HCT116 (cell line): Measurements from ENCODE around the gene NEURL3. TPM values are rescaled to one million over a fixed set of nuclear protein-coding genes. Genes with fewer than 3 reads are reported as not detected.

ENCODE experiments used
- ATAC-seq: fragments of 200-7000 bp; cut with Tn5 transposase; 2 replicates; pipeline ENCODE4 v1.9.1; 2020; ENCODE audit warnings: mild to moderate bottlenecking, moderate library complexity
- BruUV-seq: library from RNA; stranded (reverse); fragments of 400-500 nt; replicated peaks from 2 replicates; lab custom pipeline; 2021; lab: Mats Ljungman, UMichigan
- CTCF ChIA-PET: fragments of 300-600 bp; sonication (Branson Sonifier 250); formaldehyde crosslinking; loops from one replicate; lab custom pipeline; 2021; ENCODE audit warnings: antibody characterized with exemption; lab: Charles Lee
- POLR2A ChIA-PET: fragments of 300-600, 350-600 bp; sonication (Branson Sonifier 250); formaldehyde crosslinking; loops from one replicate; lab custom pipeline; 2021; ENCODE audit warnings: antibody characterized with exemption; lab: Charles Lee
- RAD21 ChIA-PET, 2 experiments: fragments of 300-600 bp; sonication (Branson Sonifier 250); formaldehyde crosslinking; loops; one replicate each; lab custom pipeline; 2023; ENCODE audit warnings: low total read pairs in 2 of 2; ENCODE audit not compliant: uncharacterized antibody in 2 of 2, unreplicated experiment in 2 of 2, low non-redundant PET in 1 of 2; lab: Charles Lee
- DNase-seq: peaks from one replicate; pipeline ENCODE4 v3.0.0-alpha.2; 2010; ENCODE audit warnings: low read depth, low spot score
- H2AFZ ChIP-seq: fragments of 200-600 bp; shearing (Covaris generic), sonication (generic); 2 replicates; pipeline ENCODE4 v1.6.1; 2017; ENCODE audit warnings: low read depth, mixed run types, mixed read lengths, antibody characterized with exemption, low read length; ENCODE audit not compliant: poor library complexity, severe bottlenecking
- H3K27ac ChIP-seq: 2 replicates; pipeline ENCODE4 v1.5.1; 2012; ENCODE audit warnings: low read depth, low read length
- H3K27me3 ChIP-seq: fragments of 200-600 bp; sonication (generic); 2 replicates; pipeline ENCODE4 v1.6.1; 2016; ENCODE audit warnings: mixed run types, low read length, mixed read lengths; ENCODE audit not compliant: insufficient read depth
- H3K36me3 ChIP-seq, 2 experiments: fragments of 200-500 bp in 1 of 2; fragments of 200-600 bp in 1 of 2; sonication (Bioruptor generic) in 1 of 2; sonication (generic) in 1 of 2; 2 replicates each; pipeline versions ENCODE4 v1.5.1 to v1.6.1; 2014 to 2016; ENCODE audit warnings: low read length in 2 of 2, inconsistent platforms in 1 of 2, mixed read lengths in 1 of 2, mixed run types in 1 of 2; ENCODE audit not compliant: insufficient read depth in 2 of 2, control insufficient read depth in 1 of 2
- H3K4me1 ChIP-seq, 2 experiments: fragments of 200-600 bp in 1 of 2; sonication (generic) in 1 of 2; 2 replicates each; pipeline versions ENCODE4 v1.5.1 to v1.6.1; 2012 to 2017; ENCODE audit warnings: low read length in 2 of 2, inconsistent platforms in 1 of 2, mild to moderate bottlenecking in 1 of 2, mixed read lengths in 1 of 2, mixed run types in 1 of 2, moderate library complexity in 1 of 2; ENCODE audit not compliant: insufficient read depth in 2 of 2, control insufficient read depth in 1 of 2
- H3K4me2 ChIP-seq: fragments of 200-600 bp; sonication (generic); 2 replicates; pipeline ENCODE4 v1.6.1; 2017; ENCODE audit warnings: mixed run types, low read length, mixed read lengths
- H3K4me3 ChIP-seq, 2 experiments: fragments of 200-600 bp in 1 of 2; sonication (generic) in 1 of 2; replicated peaks in 1 of 2; 2 replicates each; pipeline ENCODE4 v1.5.1; 2011 to 2016; ENCODE audit warnings: low read length in 2 of 2, control low read depth in 1 of 2, low read depth in 1 of 2, mild to moderate bottlenecking in 1 of 2, mixed read lengths in 1 of 2, mixed run types in 1 of 2
- H3K79me2 ChIP-seq: fragments of 200-600 bp; sonication (generic); 2 replicates; pipeline ENCODE4 v1.6.1; 2017; ENCODE audit warnings: mild to moderate bottlenecking, mixed run types, low read length, moderate library complexity, mixed read lengths; ENCODE audit not compliant: insufficient read depth
- H3K9ac ChIP-seq: fragments of 200-600 bp; sonication (generic); 2 replicates; pipeline ENCODE4 v1.6.1; 2016; ENCODE audit warnings: low read length, mixed read lengths
- H3K9me2 ChIP-seq: fragments of 200-600 bp; sonication (generic), shearing (Covaris generic); 2 replicates; pipeline ENCODE4 v1.6.1; 2017; ENCODE audit warnings: mixed run types, mild to moderate bottlenecking, moderate library complexity; ENCODE audit not compliant: insufficient read depth
- H3K9me3 ChIP-seq, 2 experiments: fragments of 200-500 bp in 1 of 2; fragments of 200-600 bp in 1 of 2; sonication (Bioruptor generic) in 1 of 2; sonication (generic) in 1 of 2; 2 replicates each; pipeline ENCODE4 v1.6.1; 2014 to 2017; ENCODE audit warnings: low read length in 2 of 2, mixed read lengths in 2 of 2, inconsistent platforms in 1 of 2, low read depth in 1 of 2, mild to moderate bottlenecking in 1 of 2, mixed run types in 1 of 2, moderate library complexity in 1 of 2; ENCODE audit not compliant: control insufficient read depth in 1 of 2, insufficient read depth in 1 of 2
- H4K20me1 ChIP-seq: fragments of 200-600 bp; sonication (generic), shearing (Covaris generic); 2 replicates; pipeline ENCODE4 v1.6.1; 2017; ENCODE audit warnings: mixed run types, mild to moderate bottlenecking, moderate library complexity; ENCODE audit not compliant: insufficient read depth
- CTCF ChIP-seq, 3 experiments: fragments of 200-600 bp in 1 of 3; sonication (generic) in 1 of 3; IDR thresholded peaks in 2 of 3; conservative IDR thresholded peaks in 1 of 3; 2 replicates each; pipeline ENCODE4 v1.5.1; 2012 to 2017; ENCODE audit warnings: low read depth in 2 of 3, low read length in 2 of 3, antibody characterized with exemption in 1 of 3, borderline replicate concordance in 1 of 3, control low read depth in 1 of 3, mild to moderate bottlenecking in 1 of 3, mixed read lengths in 1 of 3, mixed run types in 1 of 3, moderate library complexity in 1 of 3; ENCODE audit not compliant: insufficient read depth in 1 of 3
- FOSL1 ChIP-seq: IDR thresholded peaks from 2 replicates; pipeline ENCODE4 v1.6.1; 2012; ENCODE audit warnings: low read depth
- JUND ChIP-seq: IDR thresholded peaks from 2 replicates; pipeline ENCODE4 v1.6.1; 2012
- POLR2A ChIP-seq: IDR thresholded peaks from 2 replicates; pipeline ENCODE4 v1.7.0; 2011; ENCODE audit warnings: borderline replicate concordance; ENCODE audit not compliant: insufficient read depth, insufficient read length; ENCODE audit errors: extremely low read depth
- POLR2AphosphoS5 ChIP-seq: IDR thresholded peaks from 2 replicates; pipeline ENCODE4 v1.6.1; 2011; ENCODE audit warnings: mild to moderate bottlenecking, low read depth, low read length, moderate library complexity
- RAD21 ChIP-seq: IDR thresholded peaks from 2 replicates; pipeline ENCODE4 v1.6.1; 2012; ENCODE audit warnings: low read depth, mild to moderate bottlenecking
- SIN3A ChIP-seq: IDR thresholded peaks from 2 replicates; pipeline ENCODE4 v1.6.1; 2012; ENCODE audit warnings: low read depth
- SP1 ChIP-seq: IDR thresholded peaks from 2 replicates; pipeline ENCODE4 v1.6.1; 2012; ENCODE audit warnings: low read depth
- SRF ChIP-seq: IDR thresholded peaks from 2 replicates; pipeline ENCODE4 v1.6.1; 2012; ENCODE audit warnings: low read depth
- TCF7L2 ChIP-seq: IDR thresholded peaks from 2 replicates; pipeline ENCODE4 v1.7.0; 2011; ENCODE audit warnings: borderline replicate concordance, inconsistent platforms; ENCODE audit not compliant: insufficient read depth, insufficient read length; ENCODE audit errors: extremely low read depth
- YY1 ChIP-seq: IDR thresholded peaks from 2 replicates; pipeline ENCODE4 v1.6.1; 2011; ENCODE audit warnings: low read length, low read depth, moderate library complexity, mild to moderate bottlenecking; ENCODE audit not compliant: insufficient replicate concordance; ENCODE audit errors: extremely low read depth
- ZBTB33 ChIP-seq: IDR thresholded peaks from 2 replicates; pipeline ENCODE4 v1.6.1; 2011; ENCODE audit warnings: mild to moderate bottlenecking, low read length, moderate library complexity; ENCODE audit not compliant: insufficient replicate concordance; ENCODE audit errors: extremely low read depth
- ZFX ChIP-seq: fragments of 450-650 bp; IDR thresholded peaks from 2 replicates; pipeline ENCODE4 v1.6.1; 2017
- ZNF274 ChIP-seq: fragments of 200-500 bp; sonication (Bioruptor generic); IDR thresholded peaks from 2 replicates; pipeline ENCODE4 v1.6.1; 2014; ENCODE audit warnings: mild to moderate bottlenecking, low read depth, low read length, inconsistent platforms
- intact Hi-C: fragments of 100-400 bp; cut with micrococcal nuclease; formaldehyde crosslinking; loops from 2 replicates; pipeline ENCODE4 v1.10.0; 2022
- total RNA-seq: library from RNA; stranded (reverse); gene quantifications from one replicate; pipeline ENCODE4 v1.2.1, GENCODE V29; 2021; ENCODE audit not compliant: unreplicated experiment

The NEURL3 gene
- total RNA-seq, 1 experiment from 2014 or later: not detected

- TF ChIP-seq ZNF274: no peak
- TF ChIP-seq SP1: no peak
Measured at GRCh38 chr2:96528700-96529375, 23.7 kb upstream of the NEURL3 start (continued).

- ChIA-PET POLR2A (no interaction called here), CTCF (no interaction called here), RAD21 (no interaction called here)
- Histone ChIP-seq H3K4me3 (no peak overlapping the region), H2AFZ (no peak overlapping the region), H3K79me2 (no peaks in the 10 kb centered on the region), H3K4me2 (no peak overlapping the region), H3K9me2 (no peaks in the 10 kb centered on the region), H4K20me1 (no peaks in the 10 kb centered on the region), H3K27ac (no peak overlapping the region), H3K27me3 (no peaks in the 10 kb centered on the region), H3K36me3 (no peaks in the 10 kb centered on the region), H3K9me3 (no peaks in the 10 kb centered on the region), H3K9ac (no peak overlapping the region), H3K4me1 (peaks cover 10 to 24% of the 10 kb centered on the region in 2 experiments)
- no peak for ATAC-seq
- intact Hi-C loops: no loop called here
- no peak for TF ChIP-seq RAD21
- no peak for TF ChIP-seq YY1
- TF ChIP-seq ZFX: no peak
- no peak for TF ChIP-seq SP1
- TF ChIP-seq POLR2A: no peak
- no peak for TF ChIP-seq ZNF274
- no peak for TF ChIP-seq JUND
- TF ChIP-seq CTCF (IDR thresholded peaks at IDR 0.05 in 2 of 3, conservative IDR thresholded peaks at IDR 0.05 in 1 of 3; ENCODE audit: borderline replicate concordance in 1 of 3, insufficient read depth in 1 of 3, low read depth in 2 of 3, low read length in 2 of 3): no peak
- TF ChIP-seq ZBTB33: no peak
- TF ChIP-seq TCF7L2: no peak
- TF ChIP-seq POLR2AphosphoS5: no peak
- TF ChIP-seq SIN3A: no peak
- no peak for TF ChIP-seq SRF
- TF ChIP-seq FOSL1: no peak
- no TSS peak for BruUV-seq
- no peak for DNase-seq
Measured at GRCh38 chr2:96528006-96528699, 23.0 kb upstream of the NEURL3 start.
